Measurements from ENCODE around the gene EMP1.

The EMP1 gene

GRCh38 chr12:13197526-13198143 lies 1.1 kb downstream of the EMP1 start:
- DNase-seq (ENCODE audit: extremely low read depth, low read depth), result no peak
- TF ChIP-seq CTCF (IDR thresholded peaks at IDR 0.05; ENCODE audit: low read depth, low read length), result no peak

GRCh38 chr12:13198241-13198640 lies 1.7 kb downstream of the EMP1 start:
- TF ChIP-seq CTCF (IDR thresholded peaks at IDR 0.05; ENCODE audit: low read depth, low read length), result no peak
- no peak for DNase-seq (ENCODE audit: extremely low read depth, low read depth)

GRCh38 chr12:13198876-13199275 lies 2.4 kb downstream of the EMP1 start:
- no peak for DNase-seq (ENCODE audit: extremely low read depth, low read depth)
- no peak for TF ChIP-seq CTCF (IDR thresholded peaks at IDR 0.05; ENCODE audit: low read depth, low read length)

GRCh38 chr12:13199592-13199991 lies 3.1 kb downstream of the EMP1 start:
- no peak for DNase-seq (ENCODE audit: extremely low read depth, low read depth)
- TF ChIP-seq CTCF (IDR thresholded peaks at IDR 0.05; ENCODE audit: low read depth, low read length), result no peak

- TF ChIP-seq CTCF (IDR thresholded peaks at IDR 0.05; ENCODE audit: low read depth, low read length), result no peak
- no peak for DNase-seq (ENCODE audit: extremely low read depth, low read depth)
Measured at GRCh38 chr12:13200841-13201240, 4.3 kb downstream of the EMP1 start.

GRCh38 chr12:13203034-13203922 lies 6.8 kb downstream of the EMP1 start:
- no peak for DNase-seq (ENCODE audit: extremely low read depth, low read depth)
- peak; percentile 58 for TF ChIP-seq CTCF (IDR thresholded peaks at IDR 0.05; ENCODE audit: low read depth, low read length)

GRCh38 chr12:13204428-13204827 lies 7.9 kb downstream of the EMP1 start:
- DNase-seq (ENCODE audit: extremely low read depth, low read depth), result no peak

More at GRCh38 chr12:13204428-13204827, 7.9 kb downstream of the EMP1 start:
- no peak for TF ChIP-seq CTCF (IDR thresholded peaks at IDR 0.05; ENCODE audit: low read depth, low read length)

Data from AG09319 (cell line).